GM19463 (cell line): Measurements from ENCODE around the gene HYAL3.
"Not testable (repeated sequence)": the region's sequence is repeated elsewhere in the genome, so short reads cannot be mapped to it uniquely, and the experiment has no call there.

ENCODE experiments used
- ATAC-seq: cut with Tn5 transposase; IDR thresholded peaks from one replicate; pipeline ENCODE4 v1.9.1; 2021; ENCODE audit warnings: mild to moderate bottlenecking, moderate library complexity; ENCODE audit not compliant: unreplicated experiment

The HYAL3 gene

DNA sequence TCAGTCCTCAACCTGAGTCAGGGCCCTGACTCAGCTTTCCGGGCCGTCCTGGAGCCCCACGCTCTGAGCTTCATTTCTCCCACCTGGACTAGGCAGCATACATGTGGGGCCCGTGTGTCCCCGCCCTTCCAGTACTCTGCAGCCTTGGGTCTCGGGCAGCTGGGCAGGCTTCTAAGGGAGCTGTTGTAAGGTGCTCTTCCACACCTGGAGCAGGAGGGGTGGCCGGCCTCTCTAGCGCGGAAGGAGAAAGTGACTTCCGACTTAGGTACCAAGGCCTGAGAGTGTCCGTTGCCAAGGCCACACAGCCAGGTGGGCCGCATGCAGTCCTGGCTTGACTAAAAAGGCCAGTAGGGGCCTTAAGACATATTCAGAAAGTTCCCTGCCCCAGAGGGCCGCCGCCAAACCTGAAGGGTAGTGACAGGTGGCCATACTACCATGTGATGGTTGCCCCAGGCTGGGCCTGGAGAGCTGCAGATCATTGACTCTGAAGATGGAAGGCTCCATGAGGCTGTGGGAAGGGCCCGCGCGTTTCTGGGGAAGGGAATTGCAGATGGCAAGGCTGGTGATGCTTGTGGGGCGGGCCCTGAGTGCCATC, 39.7 kb downstream of the HYAL3 start:
- peak; percentile 13 for ATAC-seq

DNA sequence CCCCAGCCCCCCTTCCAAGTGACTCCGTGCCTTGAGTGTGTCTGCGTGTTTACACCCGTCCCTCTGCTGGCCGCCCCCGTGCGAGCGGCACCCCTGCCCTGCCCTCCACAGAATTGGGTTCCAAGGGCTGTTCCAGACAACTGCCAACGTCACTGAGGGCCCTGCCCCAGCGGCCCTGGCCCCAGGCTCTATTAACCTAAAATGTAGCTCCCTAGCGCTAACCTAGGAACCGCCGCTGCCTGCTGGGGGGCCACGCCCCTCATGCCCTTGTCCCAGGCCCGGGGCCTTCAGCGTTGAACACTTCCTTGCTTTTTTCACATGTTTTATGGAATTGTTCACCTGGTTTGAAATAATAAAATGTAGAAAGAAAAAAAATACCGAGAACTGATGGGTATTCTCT, 40.2 kb downstream of the HYAL3 start:
- no peak for ATAC-seq

DNA sequence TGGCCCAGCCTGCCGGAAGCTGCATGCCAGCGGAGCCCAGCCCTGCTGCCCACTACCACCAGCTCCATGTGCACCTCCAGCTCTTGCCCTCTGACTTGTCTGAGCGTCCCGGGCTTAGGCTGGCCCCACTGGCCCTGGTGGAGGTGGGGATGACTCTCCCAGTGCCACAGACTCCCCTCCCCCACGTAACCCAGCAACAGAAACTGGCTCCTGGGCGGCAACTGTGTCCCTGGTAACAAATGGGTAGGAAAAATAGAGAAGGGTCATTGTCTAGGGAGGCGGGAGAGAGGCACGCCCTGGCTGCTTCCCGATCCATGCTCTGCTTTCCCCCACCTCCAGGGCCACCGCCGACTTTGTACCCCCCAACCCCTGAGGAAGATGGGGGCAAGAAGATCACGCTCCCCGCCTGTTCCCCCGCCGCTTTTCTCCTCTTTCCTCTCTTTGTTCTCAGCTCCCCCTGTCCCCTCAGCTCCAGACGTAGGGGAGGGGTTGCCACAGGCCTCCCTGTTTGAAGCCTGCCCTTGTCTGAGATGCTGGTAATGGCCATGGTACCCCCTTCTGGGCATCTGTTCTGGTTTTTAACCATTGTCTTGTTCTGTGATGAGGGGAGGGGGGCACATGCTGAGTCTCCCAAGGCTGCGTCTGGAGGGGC, 41.0 kb downstream of the HYAL3 start:
- no peak for ATAC-seq

DNA sequence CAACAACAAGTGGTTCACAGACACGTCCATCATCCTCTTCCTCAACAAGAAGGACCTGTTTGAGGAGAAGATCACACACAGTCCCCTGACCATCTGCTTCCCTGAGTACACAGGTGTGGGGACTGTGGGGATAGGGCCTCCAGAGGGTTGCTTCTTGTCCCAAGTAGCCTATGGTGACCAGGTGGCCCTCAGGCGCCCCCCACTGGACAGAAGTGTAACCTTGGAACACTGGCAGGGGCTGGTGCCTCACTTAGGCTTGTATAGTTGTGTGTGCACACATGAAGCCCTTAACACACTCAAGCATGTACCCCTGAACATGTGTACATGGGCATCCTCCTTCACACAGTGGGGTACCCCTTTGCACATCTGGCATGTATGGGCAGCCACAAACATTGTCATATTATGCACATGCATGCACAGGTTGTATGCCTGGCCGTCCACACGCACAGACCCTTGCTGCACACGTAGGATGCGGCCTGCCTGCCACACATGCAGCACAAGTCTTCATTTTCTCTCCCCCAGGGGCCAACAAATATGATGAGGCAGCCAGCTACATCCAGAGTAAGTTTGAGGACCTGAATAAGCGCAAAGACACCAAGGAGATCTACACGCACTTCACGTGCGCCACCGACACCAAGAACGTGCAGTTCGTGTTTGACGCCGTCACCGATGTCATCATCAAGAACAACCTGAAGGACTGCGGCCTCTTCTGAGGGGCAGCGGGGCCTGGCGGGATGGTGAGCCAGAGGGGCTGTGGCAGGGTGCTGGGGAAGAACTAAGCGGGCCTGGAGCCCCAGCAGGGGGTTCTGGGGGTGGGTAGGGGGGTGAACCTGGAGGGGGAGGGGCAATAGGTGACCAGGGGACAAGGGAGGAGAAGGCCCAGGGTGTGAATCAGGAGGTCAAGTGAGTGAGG, 42.0 kb downstream of the HYAL3 start:
- no peak for ATAC-seq

DNA sequence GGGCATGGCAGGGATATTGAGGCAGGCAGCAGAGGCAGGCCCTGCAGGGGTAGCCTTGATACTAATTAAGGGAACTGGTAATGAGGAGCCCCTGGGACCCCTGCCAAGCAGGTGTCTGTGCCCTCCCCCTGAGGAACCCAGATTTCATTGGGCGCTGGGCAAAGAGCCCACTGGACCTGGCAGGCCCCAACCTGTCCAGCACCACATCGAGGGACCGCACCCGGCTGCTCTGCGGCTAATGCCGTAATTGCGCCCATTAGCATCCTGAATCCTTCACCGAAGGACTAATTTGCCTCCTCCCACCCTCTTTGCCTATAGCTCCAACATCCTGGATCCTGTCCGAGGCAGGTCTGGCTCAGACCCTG, 44.0 kb downstream of the HYAL3 start:
- no peak for ATAC-seq

DNA sequence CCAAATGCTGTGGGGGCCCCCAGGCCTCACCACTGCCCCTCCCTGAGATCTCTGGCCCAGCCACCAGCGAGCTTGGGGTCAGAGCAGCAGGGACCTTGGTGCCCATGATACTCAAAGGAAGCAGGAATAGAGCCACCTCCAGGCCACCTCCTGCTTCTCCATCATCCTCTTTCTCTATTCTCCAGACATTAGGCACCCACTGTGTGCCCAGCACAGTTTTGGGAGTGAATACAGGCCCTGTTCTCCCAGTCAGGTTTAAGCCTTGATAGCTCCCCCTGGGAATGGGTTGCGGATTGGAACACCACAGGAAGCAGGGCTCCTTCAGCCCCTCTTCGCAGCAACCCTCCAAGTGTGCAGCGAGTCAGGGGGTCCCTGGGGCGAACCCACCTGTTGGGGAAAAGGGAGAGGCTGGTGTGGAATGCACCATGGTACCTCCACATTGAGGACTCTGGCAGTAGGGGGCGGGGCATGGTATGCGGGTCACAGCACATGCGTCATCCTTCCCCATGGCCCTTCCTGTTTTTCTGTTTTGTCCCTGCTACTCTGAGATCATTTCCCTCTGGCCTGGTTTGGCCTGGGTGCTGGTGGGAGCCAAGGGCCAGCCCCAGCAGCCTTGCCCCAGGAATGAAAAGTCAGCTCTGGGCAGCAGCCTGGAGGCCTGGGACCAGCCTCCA, 44.5 kb downstream of the HYAL3 start:
- no peak for ATAC-seq

DNA sequence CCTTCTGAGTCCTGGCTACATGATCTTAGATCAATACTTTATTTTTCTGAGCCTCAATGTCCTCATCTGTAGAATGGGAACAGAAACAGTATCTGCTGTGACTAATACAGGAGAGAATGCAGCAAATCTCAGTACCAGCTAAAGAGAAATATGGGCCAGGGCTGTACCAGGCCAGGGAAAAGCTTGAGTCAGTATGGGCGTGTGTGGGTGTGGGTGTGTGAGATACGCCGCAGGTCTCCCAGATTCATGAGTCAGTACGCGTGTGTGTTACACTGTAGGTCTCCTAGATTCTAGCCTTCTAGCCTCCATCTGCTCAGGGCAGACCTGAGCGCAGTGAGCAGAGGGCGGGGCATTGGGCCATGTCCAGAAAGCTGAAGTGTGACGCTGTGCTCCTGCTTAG, 48.0 kb downstream of the HYAL3 start:
- no peak for ATAC-seq

DNA sequence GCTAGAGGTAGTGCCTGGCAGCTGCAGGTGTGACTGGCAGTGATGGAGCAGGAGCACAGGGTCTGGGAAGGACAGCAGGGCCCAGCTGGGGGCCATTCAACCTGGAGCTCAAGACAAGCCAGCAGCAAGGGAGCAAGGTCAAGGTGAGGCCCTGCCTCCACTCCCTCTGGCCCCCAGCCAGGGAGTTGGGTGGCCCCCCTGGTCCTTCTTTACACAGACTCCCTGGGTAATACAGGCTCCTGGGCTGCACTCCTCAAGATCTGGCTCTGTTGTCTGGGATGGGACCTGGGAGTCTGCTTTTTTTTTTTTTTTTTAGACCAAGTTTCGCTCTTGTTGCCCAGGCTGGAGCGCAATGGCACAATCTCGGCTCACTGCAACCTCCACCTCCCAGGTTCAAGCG, 48.7 kb downstream of the HYAL3 start:
- ATAC-seq: no peak

DNA sequence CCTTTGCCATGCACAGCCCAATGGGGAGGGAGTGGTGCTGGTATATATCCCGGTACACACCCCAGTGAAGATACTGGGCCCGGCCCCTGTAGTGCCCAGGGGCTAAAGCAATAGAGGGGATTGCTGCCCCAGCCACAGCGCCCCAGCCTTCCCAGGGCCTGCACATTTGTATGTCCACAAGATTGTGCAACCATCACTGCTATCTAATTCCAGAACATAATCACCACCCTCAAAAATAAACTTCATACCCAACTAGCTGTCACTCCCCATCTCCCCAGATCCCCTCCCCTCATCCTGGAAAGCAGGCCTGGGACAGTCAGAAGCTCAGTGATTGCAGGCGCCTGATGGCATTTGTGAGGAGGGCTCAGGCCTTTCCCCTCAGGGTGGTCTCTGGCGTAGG, 49.7 kb downstream of the HYAL3 start:
- no peak for ATAC-seq

DNA sequence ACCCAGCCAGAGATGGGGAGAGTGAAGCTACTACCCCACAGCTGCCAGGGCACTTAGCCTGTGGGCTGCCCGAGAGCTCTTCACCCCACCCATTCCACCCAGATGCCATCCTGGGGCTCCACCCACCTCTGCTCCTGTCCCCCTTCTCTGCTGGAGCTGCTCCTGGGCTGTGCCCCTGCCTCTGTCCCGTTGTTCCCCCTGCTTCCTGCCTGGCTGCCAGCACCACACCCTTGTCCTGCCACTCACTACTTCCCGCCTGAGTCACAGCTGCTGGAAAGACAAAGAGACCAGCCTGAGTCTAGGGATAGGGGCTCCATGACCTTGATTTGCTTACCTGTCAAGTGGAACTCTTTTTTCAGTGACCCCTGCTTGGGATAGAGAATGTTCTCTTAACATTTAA, 50.8 kb downstream of the HYAL3 start:
- no peak for ATAC-seq

DNA sequence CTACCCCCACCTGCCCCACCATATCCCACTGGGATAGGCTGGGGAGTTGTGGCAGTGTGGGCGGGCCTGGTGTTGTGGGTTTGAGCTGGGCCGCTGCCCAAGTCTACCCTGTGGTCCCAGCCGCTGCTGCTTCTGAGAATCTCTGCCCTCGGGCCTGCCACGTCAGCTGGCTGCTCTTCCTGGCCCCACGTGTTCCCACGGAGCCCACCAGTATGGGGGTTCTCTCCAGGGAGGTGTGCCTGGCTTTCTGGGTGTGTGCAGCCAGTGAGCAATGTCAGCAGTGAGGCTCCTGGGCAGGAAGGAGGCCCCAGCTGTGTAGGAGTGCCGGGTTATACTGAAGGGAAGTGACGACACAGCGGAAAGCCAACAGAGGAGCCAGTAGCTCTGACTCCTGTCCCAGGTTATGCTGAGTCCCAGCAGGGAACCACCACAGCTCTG, 52.7 kb downstream of the HYAL3 start:
- peak; percentile 63 for ATAC-seq

DNA sequence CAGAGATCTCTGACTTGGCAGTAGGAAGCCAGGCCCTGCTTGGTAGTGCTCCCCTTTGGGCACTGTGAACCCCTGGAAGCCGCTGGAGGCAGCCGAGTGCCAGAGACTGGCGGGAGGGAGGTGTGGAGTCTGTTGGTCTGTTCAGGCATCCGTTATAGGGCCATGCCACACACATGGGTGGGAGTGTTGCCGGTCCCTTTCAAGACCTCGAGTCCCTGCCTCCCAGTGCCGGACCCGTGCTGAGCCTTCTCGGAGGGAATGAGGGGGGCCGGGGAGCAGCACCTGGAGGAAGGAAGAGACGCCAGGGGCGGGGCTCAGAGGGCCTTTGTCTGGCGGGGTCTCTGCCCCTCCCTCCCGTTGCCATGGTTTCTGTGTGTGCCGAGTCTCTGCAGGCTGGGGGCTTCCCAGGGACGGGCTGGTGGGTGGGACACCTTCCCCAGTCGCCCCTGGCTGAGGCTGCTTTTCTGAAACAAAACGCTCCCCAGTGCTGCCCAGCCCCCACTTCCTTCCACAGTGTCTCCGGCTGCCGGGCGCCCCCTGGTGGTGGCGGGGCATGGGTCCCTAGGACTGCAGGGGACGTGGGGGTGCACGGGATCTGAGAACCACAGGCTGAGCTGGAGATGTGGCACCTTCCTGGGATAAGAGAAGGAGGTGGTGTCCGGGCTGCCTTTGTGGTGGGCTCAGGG, 53.2 kb downstream of the HYAL3 start:
- ATAC-seq: peak; percentile 64

DNA sequence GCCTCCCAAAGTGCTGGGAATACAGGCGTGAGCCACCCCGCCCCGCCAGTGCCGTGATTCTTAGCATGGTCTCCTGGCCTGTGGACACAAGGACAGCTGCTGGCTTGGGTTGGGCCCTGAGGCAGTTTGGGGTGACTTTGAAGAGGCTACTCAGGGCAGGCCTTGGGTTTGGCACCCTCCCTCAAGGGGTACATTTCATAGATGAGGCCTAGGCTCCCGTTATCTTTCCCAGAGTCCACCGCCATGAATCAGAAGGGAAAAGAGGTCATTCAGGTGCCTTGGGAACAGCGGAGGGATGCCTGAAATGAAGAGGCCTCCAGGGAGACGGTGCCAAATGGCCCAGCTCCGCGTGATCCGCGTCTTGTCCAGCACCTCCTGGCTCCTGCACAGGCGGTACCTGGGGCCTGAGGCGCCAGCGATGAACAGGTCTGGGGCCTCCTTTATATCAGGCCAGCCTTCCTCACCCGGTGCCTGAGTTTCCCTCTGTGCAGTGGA, 53.9 kb downstream of the HYAL3 start:
- no peak for ATAC-seq

DNA sequence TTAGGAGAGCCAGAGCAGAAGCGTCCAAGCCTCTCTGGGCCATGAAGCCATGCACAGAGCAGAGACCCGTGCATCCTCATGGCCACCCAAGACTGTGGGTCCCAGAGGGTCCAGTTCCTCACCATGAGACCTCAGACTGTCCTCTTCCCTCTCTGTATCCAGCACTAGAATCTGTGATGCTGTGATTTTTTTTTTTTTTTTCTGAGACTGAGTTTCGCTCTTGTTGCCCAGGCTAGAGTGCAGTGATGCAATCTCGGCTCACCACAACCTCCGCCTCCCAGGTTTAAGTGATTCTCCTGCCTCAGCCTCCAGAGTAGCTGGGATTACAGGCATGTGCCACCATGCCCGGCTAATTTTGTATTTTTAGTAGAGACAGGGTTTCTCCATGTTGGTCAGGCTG, 54.4 kb downstream of the HYAL3 start:
- not testable (repeated sequence) for ATAC-seq

DNA sequence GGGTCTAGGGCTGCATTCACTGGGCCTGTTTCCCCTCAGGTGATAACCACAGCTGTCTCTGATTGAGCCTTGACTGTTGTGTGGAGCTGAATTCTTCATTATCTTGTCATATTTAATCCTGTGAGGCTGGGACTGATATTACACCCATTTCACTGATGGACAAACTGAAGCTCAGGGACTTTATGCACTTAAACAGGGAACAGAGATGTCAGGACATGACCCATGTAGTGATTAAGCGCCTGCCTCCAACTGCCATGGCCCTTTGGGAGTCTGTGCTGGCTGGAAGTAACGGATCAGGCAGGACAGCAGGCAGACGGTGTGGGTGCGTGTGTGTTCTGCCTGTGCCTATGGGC, 55.7 kb downstream of the HYAL3 start:
- no peak for ATAC-seq

DNA sequence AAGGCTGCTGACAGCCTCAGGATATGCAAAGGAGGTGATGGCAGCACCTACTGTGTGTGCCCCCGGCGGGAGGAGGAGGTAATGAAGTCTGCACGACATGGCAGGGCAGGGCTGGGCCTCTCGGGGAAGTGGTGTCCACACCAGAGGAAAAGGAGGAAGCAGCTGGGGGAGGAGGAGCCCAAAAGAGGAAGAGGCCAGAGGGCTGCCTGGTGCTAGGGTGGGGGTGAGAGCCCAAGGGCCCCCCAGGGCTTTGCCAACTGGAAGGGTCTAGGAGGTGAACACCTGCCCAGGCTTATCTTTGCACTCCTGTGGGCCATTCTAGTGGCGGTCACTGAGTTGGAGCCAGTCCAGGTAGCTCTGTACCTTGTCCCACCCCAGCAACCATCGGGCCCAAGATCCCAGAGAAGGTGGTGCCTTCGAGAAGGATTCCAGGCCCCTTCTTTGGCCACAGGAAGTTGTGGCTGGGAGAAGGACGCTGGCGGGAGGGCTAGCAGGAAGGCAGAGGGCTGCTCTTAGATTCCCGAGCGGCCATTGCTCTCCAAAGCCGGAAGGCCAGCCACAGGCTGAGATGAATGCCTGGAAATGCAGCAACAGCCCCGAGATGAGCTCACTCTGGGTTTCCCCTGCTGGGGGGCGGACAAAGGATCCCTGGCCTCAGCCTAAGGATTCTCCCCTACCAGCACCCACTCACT, 56.2 kb downstream of the HYAL3 start:
- no peak for ATAC-seq
